ENCODE data around the gene SLIT1. TPM values are rescaled to one million over a fixed set of nuclear protein-coding genes. Genes with fewer than 3 reads are reported as not detected.

SLIT1 gene
- total and polyA plus RNA-seq, 2 donors (not counting 1 experiment from before 2014, with no cell fraction given): 0.15 to 0.49 TPM

GRCh38 chr10:97151307-97151914 is 34.3 kb downstream of the SLIT1 start:
- Mint-ChIP-seq H3K27me3 (peaks cover 17% of the 10 kb centered on the region), H3K4me1 (no peaks in the 10 kb centered on the region), H3K9me3 (ENCODE audit: insufficient read depth) (no peaks in the 10 kb centered on the region), H3K4me3 (no peak overlapping the region), H3K27ac (no peak overlapping the region)
- no peak for DNase-seq
- H3K36me3 ChIP-seq (replicated peaks in 1 of 2; ENCODE audit: control extremely low read depth in 1 of 2, control insufficient read depth in 1 of 2, extremely low read depth in 1 of 2, insufficient read depth in 2 of 2, low read length in 1 of 2): no peaks in the 10 kb centered on the region
- intact Hi-C loops (cut with micrococcal nuclease): no loop called here
- POLR2A ChIA-PET: no interaction called here
- H4K20me1 ChIP-seq (ENCODE audit: control insufficient read depth, insufficient read depth, low read length, poor library complexity, severe bottlenecking): no peaks in the 10 kb centered on the region
- no peak overlapping the region for H3K27ac ChIP-seq (ENCODE audit: low read length in 2 of 2)
- CTCF ChIA-PET: no interaction called here
- H3K4me2 ChIP-seq (replicated peaks; ENCODE audit: low read depth, low read length, poor library complexity, severe bottlenecking): no peak overlapping the region
- H3K79me2 ChIP-seq (ENCODE audit: control insufficient read depth, insufficient read depth, low read length): no peaks in the 10 kb centered on the region
- no peak overlapping the region for H3K4me3 ChIP-seq (ENCODE audit: control extremely low read depth in 1 of 5, extremely low read depth in 1 of 5, insufficient read depth in 1 of 5, low read depth in 2 of 5, low read length in 4 of 5)
- no peaks in the 10 kb centered on the region for H3K4me1 ChIP-seq (ENCODE audit: control insufficient read depth in 2 of 2, insufficient read depth in 2 of 2, low read length in 2 of 2)
- TF ChIP-seq CTCF (IDR thresholded peaks at IDR 0.05) (no peak), EZH2 (IDR thresholded peaks at IDR 0.05; ENCODE audit: borderline replicate concordance, insufficient read depth, low read depth, low read length, poor library complexity, severe bottlenecking) (no peak)
- H3K9ac ChIP-seq (ENCODE audit: low read length): no peak overlapping the region
- WGBS (ENCODE audit: insufficient coverage): 100% methylated on average over 2 of the region's 6 CpGs
- H2AFZ ChIP-seq (ENCODE audit: insufficient read depth, low read depth, low read length, poor library complexity, severe bottlenecking): no peak overlapping the region
- peaks cover 0 to 3% (median 0%) of the 10 kb centered on the region in 4 experiments for H3K27me3 ChIP-seq (replicated peaks in 1 of 4; ENCODE audit: control extremely low read depth in 1 of 4, control insufficient read depth in 3 of 4, insufficient read depth in 4 of 4, low read length in 3 of 4)
- ATAC-seq (ENCODE audit: low read depth): no peak
- H3K9me3 ChIP-seq (ENCODE audit: control extremely low read depth in 1 of 3, control insufficient read depth in 2 of 3, insufficient read depth in 1 of 3, low read length in 2 of 3): no peaks in the 10 kb centered on the region

- ATAC-seq (ENCODE audit: low read depth) (no peak), DNase-seq (no peak)
- Histone ChIP-seq H3K9me3 (ENCODE audit: control extremely low read depth in 1 of 3, control insufficient read depth in 2 of 3, insufficient read depth in 1 of 3, low read length in 2 of 3) (no peaks in the 10 kb centered on the region), H3K4me2 (replicated peaks; ENCODE audit: low read depth, low read length, poor library complexity, severe bottlenecking) (no peak overlapping the region), H3K4me3 (ENCODE audit: control extremely low read depth in 1 of 5, extremely low read depth in 1 of 5, insufficient read depth in 1 of 5, low read depth in 2 of 5, low read length in 4 of 5) (no peak overlapping the region), H3K4me1 (ENCODE audit: control insufficient read depth in 2 of 2, insufficient read depth in 2 of 2, low read length in 2 of 2) (no peaks in the 10 kb centered on the region), H4K20me1 (ENCODE audit: control insufficient read depth, insufficient read depth, low read length, poor library complexity, severe bottlenecking) (no peaks in the 10 kb centered on the region), H3K27me3 (replicated peaks in 1 of 4; ENCODE audit: control extremely low read depth in 1 of 4, control insufficient read depth in 3 of 4, insufficient read depth in 4 of 4, low read length in 3 of 4) (peaks cover 0 to 3% (median 0%) of the 10 kb centered on the region in 4 experiments), H3K36me3 (replicated peaks in 1 of 2; ENCODE audit: control extremely low read depth in 1 of 2, control insufficient read depth in 1 of 2, extremely low read depth in 1 of 2, insufficient read depth in 2 of 2, low read length in 1 of 2) (no peaks in the 10 kb centered on the region), H3K27ac (ENCODE audit: low read length in 2 of 2) (no peak overlapping the region), H2AFZ (ENCODE audit: insufficient read depth, low read depth, low read length, poor library complexity, severe bottlenecking) (no peak overlapping the region), H3K9ac (ENCODE audit: low read length) (no peak overlapping the region), H3K79me2 (ENCODE audit: control insufficient read depth, insufficient read depth, low read length) (no peaks in the 10 kb centered on the region)
- TF ChIP-seq CTCF (IDR thresholded peaks at IDR 0.05): no peak
- no peak for TF ChIP-seq EZH2 (IDR thresholded peaks at IDR 0.05; ENCODE audit: borderline replicate concordance, insufficient read depth, low read depth, low read length, poor library complexity, severe bottlenecking)
- no peak overlapping the region for H3K4me3 Mint-ChIP-seq
- H3K4me1 Mint-ChIP-seq: no peaks in the 10 kb centered on the region
- intact Hi-C loops (cut with micrococcal nuclease): no loop called here
- H3K9me3 Mint-ChIP-seq (ENCODE audit: insufficient read depth): no peaks in the 10 kb centered on the region
- H3K27me3 Mint-ChIP-seq: peaks cover 17% of the 10 kb centered on the region
- no peak overlapping the region for H3K27ac Mint-ChIP-seq
- POLR2A ChIA-PET: no interaction called here
- CTCF ChIA-PET: no interaction called here
- 89% methylated on average over 4 of the region's 8 CpGs for WGBS (ENCODE audit: insufficient coverage)
These were observed 35.1 kb downstream of the SLIT1 start for GRCh38 chr10:97150616-97151015.
